Bronchial epithelial cell (primary cell): Measurements from ENCODE around the gene CADPS2. TPM values are rescaled to one million over a fixed set of nuclear protein-coding genes. Genes with fewer than 3 reads are reported as not detected.

ENCODE experiments used
- DNase-seq: peaks from one replicate; pipeline ENCODE4 v3.0.0-alpha.2; 2010; ENCODE audit warnings: low read depth
- FAIRE-seq: peaks from 2 replicates; lab custom pipeline; 2011; peaks lifted over from hg19 to GRCh38; lab: Jason Lieb, UNC
- H3K27me3 ChIP-seq: 2 replicates; pipeline ENCODE4 v1.5.1; 2011; ENCODE audit warnings: low read length; ENCODE audit not compliant: control insufficient read depth, insufficient read depth
- H3K36me3 ChIP-seq: 2 replicates; pipeline ENCODE4 v1.5.1; 2011; ENCODE audit warnings: low read length; ENCODE audit not compliant: control insufficient read depth, insufficient read depth
- H3K4me3 ChIP-seq: 2 replicates; pipeline ENCODE4 v1.5.1; 2011; ENCODE audit warnings: mild to moderate bottlenecking, low read depth, low read length, control low read depth
- CTCF ChIP-seq: IDR thresholded peaks from 2 replicates; pipeline ENCODE4 v1.5.1; 2011; ENCODE audit warnings: mild to moderate bottlenecking, moderate library complexity, low read length, control low read depth, inconsistent platforms; ENCODE audit not compliant: insufficient read depth, severe bottlenecking
- total RNA-seq: library from RNA; depleted of rRNA; stranded (reverse); fragments of >200 nt; gene quantifications from 2 replicates; pipeline ENCODE4 v1.2.1, GENCODE V29; 2014

The CADPS2 gene
- total RNA-seq, 1 donor from 2014 or later: 4.2 TPM

GRCh38 chr7:122618585-122619189 is 267.6 kb downstream of the CADPS2 start:
- no peak for FAIRE-seq

GRCh38 chr7:122616951-122617350 is 269.3 kb downstream of the CADPS2 start:
- Histone ChIP-seq H3K36me3 (no peaks in the 10 kb centered on the region), H3K4me3 (no peak overlapping the region), H3K27me3 (no peaks in the 10 kb centered on the region)
- FAIRE-seq (no peak), DNase-seq (no peak)
- no peak for TF ChIP-seq CTCF

More at GRCh38 chr7:122618585-122619189, 267.6 kb downstream of the CADPS2 start:
- no peak for TF ChIP-seq CTCF
- Histone ChIP-seq H3K36me3 (no peaks in the 10 kb centered on the region), H3K27me3 (no peaks in the 10 kb centered on the region), H3K4me3 (no peak overlapping the region)
- DNase-seq: no peak

- FAIRE-seq (no peak), DNase-seq (no peak)
- Histone ChIP-seq H3K4me3 (no peak overlapping the region), H3K36me3 (no peaks in the 10 kb centered on the region), H3K27me3 (no peaks in the 10 kb centered on the region)
- TF ChIP-seq CTCF: no peak
Measured at GRCh38 chr7:122605929-122606328, 280.3 kb downstream of the CADPS2 start.

GRCh38 chr7:122604251-122604650 is 282.0 kb downstream of the CADPS2 start:
- H3K36me3 ChIP-seq: no peaks in the 10 kb centered on the region
- FAIRE-seq (no peak), DNase-seq (no peak)
- no peak for TF ChIP-seq CTCF
- no peak overlapping the region for H3K4me3 ChIP-seq
- H3K27me3 ChIP-seq: no peaks in the 10 kb centered on the region

GRCh38 chr7:122602800-122603199 is 283.5 kb downstream of the CADPS2 start:
- no peak for FAIRE-seq
- H3K27me3 ChIP-seq: no peaks in the 10 kb centered on the region

More at GRCh38 chr7:122602800-122603199, 283.5 kb downstream of the CADPS2 start:
- TF ChIP-seq CTCF: no peak
- H3K4me3 ChIP-seq: no peak overlapping the region
- no peak for DNase-seq
- H3K36me3 ChIP-seq: no peaks in the 10 kb centered on the region
